Upper lobe of left lung (tissue), 4 donors: ENCODE data around the gene BCHE.

Source experiments
- POLR2A ChIP-seq, 4 donors: fragments of 450-650 bp; IDR thresholded peaks; one replicate each; pipeline ENCODE4 v1.5.1; 2016 to 2017; ENCODE audit warnings: antibody characterized with exemption in 4 of 4, mild to moderate bottlenecking in 2 of 4
- POLR2AphosphoS5 ChIP-seq, 2 donors: sonication (generic); formaldehyde crosslinking; IDR thresholded peaks; one replicate each; pipeline ENCODE4 v1.5.1; 2017; ENCODE audit warnings: antibody characterized with exemption in 2 of 2
- TF ChIP-seq, protein P1 (sequence below), 6 experiments: fragments of 450-650 bp in 4 of 6; fragments of 200-600 bp in 2 of 6; sonication (generic) in 2 of 6; IDR thresholded peaks; one replicate each; pipeline ENCODE4 v1.5.1; 2016 to 2019; ENCODE audit warnings: antibody characterized with exemption in 6 of 6

DNA sequence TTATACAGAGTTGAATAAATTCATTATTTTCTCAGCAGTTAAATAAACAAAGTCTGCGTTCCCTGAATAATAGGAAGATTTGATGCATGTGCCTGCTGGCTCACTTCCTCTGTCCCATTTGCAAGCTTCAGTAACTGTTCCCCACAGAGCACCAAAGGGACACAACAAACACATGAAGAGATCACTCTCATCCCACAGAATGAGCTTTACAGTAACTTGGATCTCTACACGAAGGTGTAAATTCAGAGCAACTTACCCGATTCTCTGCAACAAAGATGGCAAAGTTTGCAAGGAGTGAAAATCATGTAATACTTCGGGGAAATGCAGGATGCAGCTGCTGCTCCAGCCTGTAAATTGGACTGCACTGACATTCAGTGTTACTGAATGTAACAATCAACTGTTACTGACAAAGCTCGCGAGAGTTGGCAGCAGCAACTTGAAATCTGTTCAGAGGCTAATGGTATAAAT lies at the start of gene BCHE:
- TF ChIP-seq, protein P1, sequence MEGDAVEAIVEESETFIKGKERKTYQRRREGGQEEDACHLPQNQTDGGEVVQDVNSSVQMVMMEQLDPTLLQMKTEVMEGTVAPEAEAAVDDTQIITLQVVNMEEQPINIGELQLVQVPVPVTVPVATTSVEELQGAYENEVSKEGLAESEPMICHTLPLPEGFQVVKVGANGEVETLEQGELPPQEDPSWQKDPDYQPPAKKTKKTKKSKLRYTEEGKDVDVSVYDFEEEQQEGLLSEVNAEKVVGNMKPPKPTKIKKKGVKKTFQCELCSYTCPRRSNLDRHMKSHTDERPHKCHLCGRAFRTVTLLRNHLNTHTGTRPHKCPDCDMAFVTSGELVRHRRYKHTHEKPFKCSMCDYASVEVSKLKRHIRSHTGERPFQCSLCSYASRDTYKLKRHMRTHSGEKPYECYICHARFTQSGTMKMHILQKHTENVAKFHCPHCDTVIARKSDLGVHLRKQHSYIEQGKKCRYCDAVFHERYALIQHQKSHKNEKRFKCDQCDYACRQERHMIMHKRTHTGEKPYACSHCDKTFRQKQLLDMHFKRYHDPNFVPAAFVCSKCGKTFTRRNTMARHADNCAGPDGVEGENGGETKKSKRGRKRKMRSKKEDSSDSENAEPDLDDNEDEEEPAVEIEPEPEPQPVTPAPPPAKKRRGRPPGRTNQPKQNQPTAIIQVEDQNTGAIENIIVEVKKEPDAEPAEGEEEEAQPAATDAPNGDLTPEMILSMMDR (IDR thresholded peaks at IDR 0.05): no peak
- no peak for TF ChIP-seq POLR2A (IDR thresholded peaks at IDR 0.05)
- no peak for TF ChIP-seq POLR2AphosphoS5 (IDR thresholded peaks at IDR 0.05)
